Ishikawa (cell line): Measurements from ENCODE around the gene ANAPC2.

Experiments
- CEBPB ChIP-seq: IDR thresholded peaks from 2 replicates; pipeline ENCODE4 v1.6.1; 2012
- CREB1 ChIP-seq: IDR thresholded peaks from 2 replicates; pipeline ENCODE4 v1.6.1; 2012; ENCODE audit warnings: low read depth
- EGR1 ChIP-seq: IDR thresholded peaks from 2 replicates; pipeline ENCODE4 v1.6.1; 2012
- EP300 ChIP-seq: IDR thresholded peaks from 2 replicates; pipeline ENCODE4 v1.6.1; 2012; ENCODE audit warnings: borderline replicate concordance
- FOXM1 ChIP-seq: IDR thresholded peaks from 2 replicates; pipeline ENCODE4 v1.6.1; 2012; ENCODE audit warnings: low read depth, borderline replicate concordance
- NFIC ChIP-seq: IDR thresholded peaks from 2 replicates; pipeline ENCODE4 v1.6.1; 2012
- RAD21 ChIP-seq: IDR thresholded peaks from 2 replicates; pipeline ENCODE4 v1.6.1; 2012; ENCODE audit warnings: low read depth
- TAF1 ChIP-seq: IDR thresholded peaks from 2 replicates; pipeline ENCODE4 v1.6.1; 2012; ENCODE audit warnings: low read depth, mild to moderate bottlenecking
- TCF12 ChIP-seq: IDR thresholded peaks from 2 replicates; pipeline ENCODE4 v1.6.1; 2012; ENCODE audit warnings: low read depth
- TEAD4 ChIP-seq: IDR thresholded peaks from 2 replicates; pipeline ENCODE4 v1.6.1; 2012
- YY1 ChIP-seq: IDR thresholded peaks from 2 replicates; pipeline ENCODE4 v1.6.1; 2012; ENCODE audit warnings: low read depth
- ZBTB7A ChIP-seq: IDR thresholded peaks from 2 replicates; pipeline ENCODE4 v1.6.1; 2012; ENCODE audit warnings: low read depth
- TF ChIP-seq, protein P1 (sequence below): IDR thresholded peaks from 2 replicates; pipeline ENCODE4 v1.6.1; 2012; ENCODE audit warnings: low read depth, mild to moderate bottlenecking
- TF ChIP-seq, protein P2 (sequence below): IDR thresholded peaks from 2 replicates; pipeline ENCODE4 v1.6.1; 2012
- TF ChIP-seq, protein P3 (sequence below): IDR thresholded peaks from 2 replicates; pipeline ENCODE4 v1.6.1; 2012

ANAPC2 gene

DNA sequence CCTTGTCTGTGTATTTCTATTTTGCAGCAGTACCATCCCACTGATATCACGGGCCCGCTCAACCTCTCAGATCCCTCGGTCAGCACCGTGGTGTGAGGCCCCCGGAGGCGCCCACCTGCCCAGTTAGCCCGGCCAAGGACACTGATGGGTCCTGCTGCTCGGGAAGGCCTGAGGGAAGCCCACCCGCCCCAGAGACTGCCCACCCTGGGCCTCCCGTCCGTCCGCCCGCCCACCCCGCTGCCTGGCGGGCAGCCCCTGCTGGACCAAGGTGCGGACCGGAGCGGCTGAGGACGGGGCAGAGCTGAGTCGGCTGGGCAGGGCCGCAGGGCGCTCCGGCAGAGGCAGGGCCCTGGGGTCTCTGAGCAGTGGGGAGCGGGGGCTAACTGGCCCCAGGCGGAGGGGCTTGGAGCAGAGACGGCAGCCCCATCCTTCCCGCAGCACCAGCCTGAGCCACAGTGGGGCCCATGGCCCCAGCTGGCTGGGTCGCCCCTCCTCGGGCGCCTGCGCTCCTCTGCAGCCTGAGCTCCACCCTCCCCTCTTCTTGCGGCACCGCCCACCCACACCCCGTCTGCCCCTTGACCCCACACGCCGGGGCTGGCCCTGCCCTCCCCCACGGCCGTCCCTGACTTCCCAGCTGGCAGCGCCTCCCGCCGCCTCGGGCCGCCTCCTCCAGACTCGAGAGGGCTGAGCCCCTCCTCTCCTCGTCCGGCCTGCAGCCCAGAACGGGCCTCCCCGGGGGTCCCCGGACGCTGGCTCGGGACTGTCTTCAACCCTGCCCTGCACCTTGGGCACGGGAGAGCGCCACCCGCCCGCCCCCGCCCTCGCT lies 20.4 kb downstream of the ANAPC2 start:
- TF ChIP-seq NFIC (no peak), EGR1 (no peak; the same call in 1 of the 2 replicates), TEAD4 (no peak), RAD21 (no peak), TAF1 (no peak), CEBPB (no peak), CREB1 (no peak), EP300 (no peak), TCF12 (no peak), ZBTB7A (no peak; the same call in 1 of the 2 replicates), YY1 (no peak), FOXM1 (no peak)
- TF ChIP-seq, protein P1, sequence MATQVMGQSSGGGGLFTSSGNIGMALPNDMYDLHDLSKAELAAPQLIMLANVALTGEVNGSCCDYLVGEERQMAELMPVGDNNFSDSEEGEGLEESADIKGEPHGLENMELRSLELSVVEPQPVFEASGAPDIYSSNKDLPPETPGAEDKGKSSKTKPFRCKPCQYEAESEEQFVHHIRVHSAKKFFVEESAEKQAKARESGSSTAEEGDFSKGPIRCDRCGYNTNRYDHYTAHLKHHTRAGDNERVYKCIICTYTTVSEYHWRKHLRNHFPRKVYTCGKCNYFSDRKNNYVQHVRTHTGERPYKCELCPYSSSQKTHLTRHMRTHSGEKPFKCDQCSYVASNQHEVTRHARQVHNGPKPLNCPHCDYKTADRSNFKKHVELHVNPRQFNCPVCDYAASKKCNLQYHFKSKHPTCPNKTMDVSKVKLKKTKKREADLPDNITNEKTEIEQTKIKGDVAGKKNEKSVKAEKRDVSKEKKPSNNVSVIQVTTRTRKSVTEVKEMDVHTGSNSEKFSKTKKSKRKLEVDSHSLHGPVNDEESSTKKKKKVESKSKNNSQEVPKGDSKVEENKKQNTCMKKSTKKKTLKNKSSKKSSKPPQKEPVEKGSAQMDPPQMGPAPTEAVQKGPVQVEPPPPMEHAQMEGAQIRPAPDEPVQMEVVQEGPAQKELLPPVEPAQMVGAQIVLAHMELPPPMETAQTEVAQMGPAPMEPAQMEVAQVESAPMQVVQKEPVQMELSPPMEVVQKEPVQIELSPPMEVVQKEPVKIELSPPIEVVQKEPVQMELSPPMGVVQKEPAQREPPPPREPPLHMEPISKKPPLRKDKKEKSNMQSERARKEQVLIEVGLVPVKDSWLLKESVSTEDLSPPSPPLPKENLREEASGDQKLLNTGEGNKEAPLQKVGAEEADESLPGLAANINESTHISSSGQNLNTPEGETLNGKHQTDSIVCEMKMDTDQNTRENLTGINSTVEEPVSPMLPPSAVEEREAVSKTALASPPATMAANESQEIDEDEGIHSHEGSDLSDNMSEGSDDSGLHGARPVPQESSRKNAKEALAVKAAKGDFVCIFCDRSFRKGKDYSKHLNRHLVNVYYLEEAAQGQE, result no peak
- TF ChIP-seq, protein P2, sequence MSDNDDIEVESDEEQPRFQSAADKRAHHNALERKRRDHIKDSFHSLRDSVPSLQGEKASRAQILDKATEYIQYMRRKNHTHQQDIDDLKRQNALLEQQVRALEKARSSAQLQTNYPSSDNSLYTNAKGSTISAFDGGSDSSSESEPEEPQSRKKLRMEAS, result no peak
- TF ChIP-seq, protein P3, sequence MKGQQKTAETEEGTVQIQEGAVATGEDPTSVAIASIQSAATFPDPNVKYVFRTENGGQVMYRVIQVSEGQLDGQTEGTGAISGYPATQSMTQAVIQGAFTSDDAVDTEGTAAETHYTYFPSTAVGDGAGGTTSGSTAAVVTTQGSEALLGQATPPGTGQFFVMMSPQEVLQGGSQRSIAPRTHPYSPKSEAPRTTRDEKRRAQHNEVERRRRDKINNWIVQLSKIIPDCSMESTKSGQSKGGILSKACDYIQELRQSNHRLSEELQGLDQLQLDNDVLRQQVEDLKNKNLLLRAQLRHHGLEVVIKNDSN, result no peak

DNA sequence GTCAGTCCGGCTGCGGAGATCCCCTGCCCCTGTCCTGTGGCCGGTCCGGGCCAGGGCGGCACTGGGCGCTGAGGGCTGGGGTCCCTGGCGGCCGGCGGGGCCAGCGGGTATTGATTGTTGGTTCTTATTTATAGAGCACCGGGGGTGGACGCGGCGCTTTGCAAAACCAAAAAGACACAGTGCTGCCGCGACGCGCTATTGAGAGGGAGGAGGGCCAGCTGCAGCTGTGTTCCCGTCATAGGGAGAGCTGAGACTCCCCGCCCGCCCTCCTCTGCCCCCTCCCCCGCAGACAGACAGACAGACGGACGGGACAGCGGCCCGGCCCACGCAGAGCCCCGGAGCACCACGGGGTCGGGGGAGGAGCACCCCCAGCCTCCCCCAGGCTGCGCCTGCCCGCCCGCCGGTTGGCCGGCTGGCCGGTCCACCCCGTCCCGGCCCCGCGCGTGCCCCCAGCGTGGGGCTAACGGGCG lies 21.0 kb downstream of the ANAPC2 start:
- TF ChIP-seq, protein P3, result no peak
- TF ChIP-seq TCF12, result no peak
- TF ChIP-seq FOXM1, result no peak
- TF ChIP-seq, protein P2, result no peak
- no peak for TF ChIP-seq EP300
- no peak for TF ChIP-seq EGR1
- no peak for TF ChIP-seq RAD21
- TF ChIP-seq, protein P1, result no peak

DNA sequence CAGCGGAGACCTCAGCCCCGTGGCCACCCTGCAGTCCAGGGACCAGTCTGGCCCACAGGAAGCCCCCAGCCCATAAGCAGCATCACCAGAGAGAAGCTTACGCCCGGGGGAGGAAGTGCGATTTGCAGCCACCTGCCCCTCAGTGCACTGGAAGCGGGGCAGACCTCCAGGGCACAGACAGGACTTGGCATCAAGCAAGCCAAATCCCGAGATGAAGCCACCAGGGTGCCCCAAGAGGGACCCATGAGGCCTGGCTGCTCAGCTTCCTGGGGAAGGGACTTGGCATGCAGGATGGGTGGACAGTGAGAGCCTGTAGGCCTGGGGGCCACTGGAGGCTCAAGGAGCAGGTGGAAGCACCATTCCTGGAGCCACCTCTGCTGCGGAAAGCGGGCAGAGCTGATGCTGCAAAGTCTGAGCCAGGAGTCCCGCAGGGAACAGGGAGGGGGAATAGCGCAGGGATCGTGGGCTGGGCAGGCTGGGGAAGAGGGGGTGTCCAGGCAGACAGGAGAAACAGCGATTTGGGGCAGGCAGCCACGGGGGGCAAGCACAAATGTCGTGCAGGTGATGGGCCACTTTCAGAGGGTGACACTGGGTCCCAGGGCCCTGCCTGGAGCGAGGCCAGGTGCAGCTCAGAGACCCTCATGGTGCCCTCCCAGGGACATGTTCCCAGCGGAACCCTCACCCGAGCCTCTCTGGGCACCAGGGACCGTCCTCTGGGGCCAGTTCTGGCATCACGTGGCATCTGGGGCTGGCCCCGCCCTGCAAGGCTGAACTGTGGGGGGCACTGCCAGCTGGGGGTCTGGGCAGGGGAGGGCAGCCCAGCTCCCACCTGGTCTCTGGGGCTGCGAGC lies 21.8 kb downstream of the ANAPC2 start:
- TF ChIP-seq RAD21 (no peak), ZBTB7A (no peak; the same call in 1 of the 2 replicates), FOXM1 (no peak), CEBPB (no peak), TAF1 (no peak), NFIC (no peak), EP300 (no peak), YY1 (no peak), TCF12 (no peak), CREB1 (no peak)
- TF ChIP-seq, protein P2, result peak; percentile 16; the same call in 1 of the 2 replicates
- TF ChIP-seq, protein P1, result no peak
- TF ChIP-seq, protein P3, result peak; percentile 66
